Right lobe of liver (tissue), 6 donors: Measurements from ENCODE around the gene ELMO1. TPM values are rescaled to one million over a fixed set of nuclear protein-coding genes. Genes with fewer than 3 reads are reported as not detected.

Source experiments
- ATAC-seq, 4 donors: fragments of 200-7000 bp; cut with Tn5 transposase; one replicate each; pipeline ENCODE4 v1.9.1; 2020; ENCODE audit warnings: mild to moderate bottlenecking in 4 of 4, moderate library complexity in 4 of 4
- DNase-seq, 3 donors: peaks; one replicate each; pipeline ENCODE4 v3.0.0-alpha.2; 2020
- H3K27ac ChIP-seq, 3 donors: fragments of 200-600 bp; one replicate each; pipeline ENCODE4 v1.8.0; 2022
- H3K27me3 ChIP-seq, 2 donors: fragments of 200-600 bp; one replicate each; pipeline ENCODE4 v1.8.0; 2022
- H3K36me3 ChIP-seq, 4 donors: fragments of 200-600 bp; sonication (generic) in 1 of 4; one replicate each; pipeline versions ENCODE4 v1.5.1 to v1.8.0; 2017 to 2022; ENCODE audit warnings: control low read depth in 1 of 4
- H3K4me1 ChIP-seq, 4 donors: fragments of 200-600 bp; sonication (generic) in 1 of 4; one replicate each; pipeline versions ENCODE4 v1.5.1 to v1.8.0; 2017 to 2022; ENCODE audit warnings: control low read depth in 1 of 4
- H3K4me3 ChIP-seq, 3 donors: fragments of 200-600 bp; one replicate each; pipeline ENCODE4 v1.8.0; 2022
- H3K9me3 ChIP-seq, 4 donors: fragments of 200-600 bp; sonication (generic) in 1 of 4; one replicate each; pipeline versions ENCODE4 v1.5.1 to v1.8.0; 2017 to 2022; ENCODE audit warnings: control low read depth in 1 of 4
- CTCF ChIP-seq, 4 donors: fragments of 200-600 bp in 3 of 4; fragments of 450-650 bp in 1 of 4; IDR thresholded peaks; one replicate each; pipeline versions ENCODE4 v1.5.1 to v1.8.0; 2016 to 2022; ENCODE audit warnings: antibody characterized with exemption in 4 of 4, mild to moderate bottlenecking in 2 of 4
- POLR2A ChIP-seq: fragments of 450-650 bp; IDR thresholded peaks from one replicate; pipeline ENCODE4 v1.6.1; 2017; ENCODE audit warnings: antibody characterized with exemption, mild to moderate bottlenecking
- WGBS: methylation state at CpG from one replicate; pipeline ENCODE4 v1.1.6; 2018; ENCODE audit warnings: low coverage, low lambda C conversion rate; ENCODE audit not compliant: insufficient coverage; ENCODE audit errors: missing lambda C conversion rate; 5-methylcytosine and 5-hydroxymethylcytosine counted together
- intact Hi-C, 2 donors: fragments of 100-400 bp; cut with DNase I; formaldehyde crosslinking; loops; one replicate each; pipeline versions ENCODE4 v1.11.2 to v1.14.1; 2022
- total RNA-seq, 6 experiments: library from RNA; depleted of rRNA in 2 of 6; stranded (reverse); fragments of >200 nt in 2 of 6; fragmentation: NEBNext Ultra II Directional in 3 of 6; extraction: Animal tissue kit (Norgen Biotek cat#: 25700) in 3 of 6; gene quantifications; one replicate each; pipeline versions ENCODE4 v1.1.0 to v1.2.4, GENCODE V29; 2016 to 2023
- donor health status: DM: no; HTN: yes; CAD: no.
- donor health status: DM: no; HTN: no; CAD: no.
- donor health status: DM: no; HTN: no; CAD: no.
- donor health status: DM: no; HTN: yes; CAD: no.
- donor health status: DM: no; HTN: yes; CAD: no.

ELMO1 gene
- total RNA-seq, 6 experiments from 2014 or later = 18.4 to 55.4 (median 25.1) TPM

GRCh38 chr7:37194943-37195342 is 253.7 kb downstream of the ELMO1 start:
- ATAC-seq (no peak), DNase-seq (no peak)
- Histone ChIP-seq H3K9me3 (no peaks in the 10 kb centered on the region), H3K4me3 (no peak overlapping the region), H3K27me3 (no peaks in the 10 kb centered on the region), H3K36me3 (peaks cover 0 to 5% (median 0%) of the 10 kb centered on the region in 4 donors), H3K4me1 (peaks cover 0 to 36% (median 6%) of the 10 kb centered on the region in 4 donors), H3K27ac (no peak overlapping the region)
- 90% methylated on average over 2 of the region's 4 CpGs for WGBS
- no peak for TF ChIP-seq CTCF (IDR thresholded peaks at IDR 0.05)
- no peak for TF ChIP-seq POLR2A
- intact Hi-C loops = no loop called here

- Histone ChIP-seq H3K4me3 (no peak overlapping the region), H3K36me3 (peaks cover 0 to 5% (median 0%) of the 10 kb centered on the region in 4 donors), H3K27ac (peak overlapping the region in 1 of 3 donors; percentile 31), H3K27me3 (no peaks in the 10 kb centered on the region), H3K9me3 (no peaks in the 10 kb centered on the region), H3K4me1 (peaks cover 0 to 34% (median 6%) of the 10 kb centered on the region in 4 donors)
- ATAC-seq = no peak
- intact Hi-C loops = no loop called here
- 90% methylated on average over 2 of the region's 2 CpGs for WGBS
- no peak for TF ChIP-seq POLR2A
- TF ChIP-seq CTCF (IDR thresholded peaks at IDR 0.05) = no peak
- DNase-seq = no peak
These were observed 254.9 kb downstream of the ELMO1 start for GRCh38 chr7:37193775-37194135.

GRCh38 chr7:37193087-37193774 is 255.4 kb downstream of the ELMO1 start:
- ATAC-seq (peak; percentile 30 to 78 (median 56)), DNase-seq (no peak)
- peaks cover 0 to 29% (median 6%) of the 10 kb centered on the region in 4 donors for H3K4me1 ChIP-seq
- intact Hi-C loops = no loop called here
- H3K27ac ChIP-seq = peak overlapping the region in 2 of 3 donors; percentile 31 to 45
- no peaks in the 10 kb centered on the region for H3K9me3 ChIP-seq
- WGBS = 71% methylated on average over 13 of the region's 16 CpGs
- peaks cover 0 to 5% (median 0%) of the 10 kb centered on the region in 4 donors for H3K36me3 ChIP-seq
- TF ChIP-seq POLR2A (no peak), CTCF (IDR thresholded peaks at IDR 0.05) (no peak)
- H3K27me3 ChIP-seq = no peaks in the 10 kb centered on the region
- H3K4me3 ChIP-seq = no peak overlapping the region

GRCh38 chr7:37191797-37192196 is 256.9 kb downstream of the ELMO1 start:
- H3K4me3 ChIP-seq = peak overlapping the region in 1 of 3 donors; percentile 5
- no peak for TF ChIP-seq POLR2A
- TF ChIP-seq CTCF (IDR thresholded peaks at IDR 0.05) = no peak
- peak overlapping the region in 2 of 3 donors; percentile 27 to 74 for H3K27ac ChIP-seq
- H3K27me3 ChIP-seq = no peaks in the 10 kb centered on the region
- H3K36me3 ChIP-seq = peaks cover 0 to 5% (median 0%) of the 10 kb centered on the region in 4 donors
- 22% methylated on average over 5 of the region's 6 CpGs for WGBS
- no peaks in the 10 kb centered on the region for H3K9me3 ChIP-seq
- peaks cover 0 to 25% (median 2%) of the 10 kb centered on the region in 4 donors for H3K4me1 ChIP-seq
- intact Hi-C loops = no loop called here
- ATAC-seq = peak; percentile 88 to 97 (median 90)
- DNase-seq = peak in 1 of 3 donors; percentile 65
